HCT116 (cell line): Measurements from ENCODE around the gene SLFN11. TPM values are rescaled to one million over a fixed set of nuclear protein-coding genes. Genes with fewer than 3 reads are reported as not detected.
"Not testable (repeated sequence)": the region's sequence is repeated elsewhere in the genome, so short reads cannot be mapped to it uniquely, and the experiment has no call there.

Source experiments
- ATAC-seq: fragments of 200-7000 bp; cut with Tn5 transposase; 2 replicates; pipeline ENCODE4 v1.9.1; 2020; ENCODE audit warnings: mild to moderate bottlenecking, moderate library complexity
- BruUV-seq: library from RNA; stranded (reverse); fragments of 400-500 nt; replicated peaks from 2 replicates; lab custom pipeline; 2021; lab: Mats Ljungman, UMichigan
- CTCF ChIA-PET: fragments of 300-600 bp; sonication (Branson Sonifier 250); formaldehyde crosslinking; loops from one replicate; lab custom pipeline; 2021; ENCODE audit warnings: antibody characterized with exemption; lab: Charles Lee
- POLR2A ChIA-PET: fragments of 300-600, 350-600 bp; sonication (Branson Sonifier 250); formaldehyde crosslinking; loops from one replicate; lab custom pipeline; 2021; ENCODE audit warnings: antibody characterized with exemption; lab: Charles Lee
- RAD21 ChIA-PET, 2 experiments: fragments of 300-600 bp; sonication (Branson Sonifier 250); formaldehyde crosslinking; loops; one replicate each; lab custom pipeline; 2023; ENCODE audit warnings: low total read pairs in 2 of 2; ENCODE audit not compliant: uncharacterized antibody in 2 of 2, unreplicated experiment in 2 of 2, low non-redundant PET in 1 of 2; lab: Charles Lee
- DNase-seq: peaks from one replicate; pipeline ENCODE4 v3.0.0-alpha.2; 2010; ENCODE audit warnings: low read depth, low spot score
- H2AFZ ChIP-seq: fragments of 200-600 bp; shearing (Covaris generic), sonication (generic); 2 replicates; pipeline ENCODE4 v1.6.1; 2017; ENCODE audit warnings: low read depth, mixed run types, mixed read lengths, antibody characterized with exemption, low read length; ENCODE audit not compliant: poor library complexity, severe bottlenecking
- H3K27ac ChIP-seq: 2 replicates; pipeline ENCODE4 v1.5.1; 2012; ENCODE audit warnings: low read depth, low read length
- H3K27me3 ChIP-seq: fragments of 200-600 bp; sonication (generic); 2 replicates; pipeline ENCODE4 v1.6.1; 2016; ENCODE audit warnings: mixed run types, low read length, mixed read lengths; ENCODE audit not compliant: insufficient read depth
- H3K36me3 ChIP-seq, 2 experiments: fragments of 200-500 bp in 1 of 2; fragments of 200-600 bp in 1 of 2; sonication (Bioruptor generic) in 1 of 2; sonication (generic) in 1 of 2; 2 replicates each; pipeline versions ENCODE4 v1.5.1 to v1.6.1; 2014 to 2016; ENCODE audit warnings: low read length in 2 of 2, inconsistent platforms in 1 of 2, mixed read lengths in 1 of 2, mixed run types in 1 of 2; ENCODE audit not compliant: insufficient read depth in 2 of 2, control insufficient read depth in 1 of 2
- H3K4me1 ChIP-seq, 2 experiments: fragments of 200-600 bp in 1 of 2; sonication (generic) in 1 of 2; 2 replicates each; pipeline versions ENCODE4 v1.5.1 to v1.6.1; 2012 to 2017; ENCODE audit warnings: low read length in 2 of 2, inconsistent platforms in 1 of 2, mild to moderate bottlenecking in 1 of 2, mixed read lengths in 1 of 2, mixed run types in 1 of 2, moderate library complexity in 1 of 2; ENCODE audit not compliant: insufficient read depth in 2 of 2, control insufficient read depth in 1 of 2
- H3K4me2 ChIP-seq: fragments of 200-600 bp; sonication (generic); 2 replicates; pipeline ENCODE4 v1.6.1; 2017; ENCODE audit warnings: mixed run types, low read length, mixed read lengths
- H3K4me3 ChIP-seq, 2 experiments: fragments of 200-600 bp in 1 of 2; sonication (generic) in 1 of 2; replicated peaks in 1 of 2; 2 replicates each; pipeline ENCODE4 v1.5.1; 2011 to 2016; ENCODE audit warnings: low read length in 2 of 2, control low read depth in 1 of 2, low read depth in 1 of 2, mild to moderate bottlenecking in 1 of 2, mixed read lengths in 1 of 2, mixed run types in 1 of 2
- H3K79me2 ChIP-seq: fragments of 200-600 bp; sonication (generic); 2 replicates; pipeline ENCODE4 v1.6.1; 2017; ENCODE audit warnings: mild to moderate bottlenecking, mixed run types, low read length, moderate library complexity, mixed read lengths; ENCODE audit not compliant: insufficient read depth
- H3K9ac ChIP-seq: fragments of 200-600 bp; sonication (generic); 2 replicates; pipeline ENCODE4 v1.6.1; 2016; ENCODE audit warnings: low read length, mixed read lengths
- H3K9me2 ChIP-seq: fragments of 200-600 bp; sonication (generic), shearing (Covaris generic); 2 replicates; pipeline ENCODE4 v1.6.1; 2017; ENCODE audit warnings: mixed run types, mild to moderate bottlenecking, moderate library complexity; ENCODE audit not compliant: insufficient read depth
- H3K9me3 ChIP-seq, 2 experiments: fragments of 200-500 bp in 1 of 2; fragments of 200-600 bp in 1 of 2; sonication (Bioruptor generic) in 1 of 2; sonication (generic) in 1 of 2; 2 replicates each; pipeline ENCODE4 v1.6.1; 2014 to 2017; ENCODE audit warnings: low read length in 2 of 2, mixed read lengths in 2 of 2, inconsistent platforms in 1 of 2, low read depth in 1 of 2, mild to moderate bottlenecking in 1 of 2, mixed run types in 1 of 2, moderate library complexity in 1 of 2; ENCODE audit not compliant: control insufficient read depth in 1 of 2, insufficient read depth in 1 of 2
- H4K20me1 ChIP-seq: fragments of 200-600 bp; sonication (generic), shearing (Covaris generic); 2 replicates; pipeline ENCODE4 v1.6.1; 2017; ENCODE audit warnings: mixed run types, mild to moderate bottlenecking, moderate library complexity; ENCODE audit not compliant: insufficient read depth
- ATF3 ChIP-seq: IDR thresholded peaks from 2 replicates; pipeline ENCODE4 v1.6.1; 2012
- CBX3 ChIP-seq: IDR thresholded peaks from 2 replicates; pipeline ENCODE4 v1.6.1; 2012; ENCODE audit warnings: low read depth
- EGR1 ChIP-seq: IDR thresholded peaks from 2 replicates; pipeline ENCODE4 v1.6.1; 2012; ENCODE audit warnings: low read depth
- ELF1 ChIP-seq: IDR thresholded peaks from 2 replicates; pipeline ENCODE4 v1.6.1; 2012; ENCODE audit warnings: low read depth, borderline replicate concordance
- EZH2 ChIP-seq: fragments of 200-600 bp; sonication (generic); IDR thresholded peaks from 2 replicates; pipeline ENCODE4 v1.6.1; 2017; ENCODE audit warnings: antibody characterized with exemption, mixed run types
- EZH2phosphoT487 ChIP-seq: fragments of 200-600 bp; IDR thresholded peaks from 2 replicates; pipeline ENCODE4 v1.6.1; 2018; ENCODE audit warnings: antibody characterized with exemption, borderline replicate concordance
- MAX ChIP-seq: IDR thresholded peaks from 2 replicates; pipeline ENCODE4 v1.6.1; 2012
- POLR2A ChIP-seq: IDR thresholded peaks from 2 replicates; pipeline ENCODE4 v1.7.0; 2011; ENCODE audit warnings: borderline replicate concordance; ENCODE audit not compliant: insufficient read depth, insufficient read length; ENCODE audit errors: extremely low read depth
- POLR2AphosphoS5 ChIP-seq: IDR thresholded peaks from 2 replicates; pipeline ENCODE4 v1.6.1; 2011; ENCODE audit warnings: mild to moderate bottlenecking, low read depth, low read length, moderate library complexity
- RAD21 ChIP-seq: IDR thresholded peaks from 2 replicates; pipeline ENCODE4 v1.6.1; 2012; ENCODE audit warnings: low read depth, mild to moderate bottlenecking
- REST ChIP-seq: IDR thresholded peaks from 2 replicates; pipeline ENCODE4 v1.6.1; 2012; ENCODE audit warnings: low read depth
- SIN3A ChIP-seq: IDR thresholded peaks from 2 replicates; pipeline ENCODE4 v1.6.1; 2012; ENCODE audit warnings: low read depth
- SP1 ChIP-seq: IDR thresholded peaks from 2 replicates; pipeline ENCODE4 v1.6.1; 2012; ENCODE audit warnings: low read depth
- SRF ChIP-seq: IDR thresholded peaks from 2 replicates; pipeline ENCODE4 v1.6.1; 2012; ENCODE audit warnings: low read depth
- YY1 ChIP-seq: IDR thresholded peaks from 2 replicates; pipeline ENCODE4 v1.6.1; 2011; ENCODE audit warnings: low read length, low read depth, moderate library complexity, mild to moderate bottlenecking; ENCODE audit not compliant: insufficient replicate concordance; ENCODE audit errors: extremely low read depth
- ZBTB33 ChIP-seq: IDR thresholded peaks from 2 replicates; pipeline ENCODE4 v1.6.1; 2011; ENCODE audit warnings: mild to moderate bottlenecking, low read length, moderate library complexity; ENCODE audit not compliant: insufficient replicate concordance; ENCODE audit errors: extremely low read depth
- ZFX ChIP-seq: fragments of 450-650 bp; IDR thresholded peaks from 2 replicates; pipeline ENCODE4 v1.6.1; 2017
- intact Hi-C: fragments of 100-400 bp; cut with micrococcal nuclease; formaldehyde crosslinking; loops from 2 replicates; pipeline ENCODE4 v1.10.0; 2022
- total RNA-seq: library from RNA; stranded (reverse); gene quantifications from one replicate; pipeline ENCODE4 v1.2.1, GENCODE V29; 2021; ENCODE audit not compliant: unreplicated experiment

SLFN11 gene
- total RNA-seq, 1 experiment from 2014 or later: not detected

- Histone ChIP-seq H3K9me2 (no peaks in the 10 kb centered on the region), H3K9me3 (no peaks in the 10 kb centered on the region), H4K20me1 (no peaks in the 10 kb centered on the region), H3K27ac (no peak overlapping the region), H2AFZ (no peak overlapping the region), H3K9ac (no peak overlapping the region), H3K4me2 (no peak overlapping the region), H3K36me3 (no peaks in the 10 kb centered on the region), H3K4me3 (no peak overlapping the region), H3K4me1 (no peaks in the 10 kb centered on the region), H3K79me2 (no peaks in the 10 kb centered on the region), H3K27me3 (peaks cover 10% of the 10 kb centered on the region; the same call in 1 of the 2 replicates)
- BruUV-seq: no TSS peak
- ChIA-PET RAD21 (no interaction called here), POLR2A (no interaction called here), CTCF (no interaction called here)
- no peak for DNase-seq
- TF ChIP-seq CBX3 (no peak), ZFX (no peak), SP1 (no peak), POLR2A (no peak), ZBTB33 (no peak), RAD21 (no peak), SRF (no peak), MAX (no peak), EGR1 (no peak), ATF3 (no peak), POLR2AphosphoS5 (no peak), SIN3A (no peak), EZH2phosphoT487 (no peak), EZH2 (no peak), YY1 (no peak), REST (no peak), ELF1 (no peak)
- intact Hi-C loops: no loop called here
- no peak for ATAC-seq
Observed at GRCh38 chr17:35404360-35404759, 30.9 kb upstream of the SLFN11 start.

GRCh38 chr17:35393783-35394182 is 20.4 kb upstream of the SLFN11 start:
- H3K79me2 ChIP-seq, H3K9ac ChIP-seq, H3K4me3 ChIP-seq, H3K36me3 ChIP-seq, RAD21 ChIA-PET, H4K20me1 ChIP-seq, H3K9me3 ChIP-seq, H3K9me2 ChIP-seq, ATAC-seq, POLR2A ChIA-PET, H3K4me1 ChIP-seq, H3K27ac ChIP-seq, DNase-seq, BruUV-seq, H3K4me2 ChIP-seq, H2AFZ ChIP-seq, intact Hi-C loops, CTCF ChIA-PET: not testable (repeated sequence)
- H3K27me3 ChIP-seq: peaks cover 17% of the 10 kb centered on the region; the same call in 1 of the 2 replicates
